Caco-2 (cell line): ENCODE results near the gene TTI1. TPM values are rescaled to one million over a fixed set of nuclear protein-coding genes. Genes with fewer than 3 reads are reported as not detected.
A peak's percentile ranks its signal among the peaks of the same experiment; 100 is the strongest.

ENCODE experiments used
- BruUV-seq: library from RNA; stranded (reverse); fragments of 400-500 nt; replicated peaks from 2 replicates; lab custom pipeline; 2021; lab: Mats Ljungman, UMichigan
- CTCF ChIA-PET: fragments of 300-600 bp; sonication (Branson Sonifier 250); formaldehyde crosslinking; loops from one replicate; lab custom pipeline; 2022; ENCODE audit warnings: antibody characterized with exemption; lab: Charles Lee
- POLR2A ChIA-PET: fragments of 300-600 bp; sonication (Branson Sonifier 250); formaldehyde crosslinking; loops from one replicate; lab custom pipeline; 2022; ENCODE audit warnings: antibody characterized with exemption; lab: Charles Lee
- DNase-seq, 2 experiments: peaks; one replicate each; pipeline versions ENCODE4 v3.0.0 to v3.0.0-alpha.2; 2020 to 2022
- H3K27me3 ChIP-seq: replicated peaks from 2 replicates; pipeline ENCODE4 v1.6.0; 2011; ENCODE audit warnings: low read length; ENCODE audit not compliant: control insufficient read depth, insufficient read depth
- H3K36me3 ChIP-seq: 2 replicates; pipeline ENCODE4 v1.5.1; 2011; ENCODE audit warnings: low read length; ENCODE audit not compliant: control insufficient read depth, insufficient read depth
- H3K4me1 ChIP-seq: fragments of 250-450 bp; sonication (Bioruptor Pico); 2 replicates; pipeline ENCODE4 v1.5.1; 2020; ENCODE audit warnings: mild to moderate bottlenecking
- H3K4me3 ChIP-seq: 2 replicates; pipeline ENCODE4 v1.5.1; 2011; ENCODE audit warnings: low read depth, mild to moderate bottlenecking, control low read depth, low read length
- H3K9me3 ChIP-seq: fragments of 250-450 bp; sonication (Bioruptor Pico); 2 replicates; pipeline ENCODE4 v1.5.1; 2020; ENCODE audit warnings: mild to moderate bottlenecking, moderate library complexity
- H3K27ac Mint-ChIP-seq: one replicate; pipeline ENCODE4 v1.8.0; 2022; ENCODE audit warnings: mixed read lengths; ENCODE audit not compliant: unreplicated experiment
- H3K27me3 Mint-ChIP-seq: one replicate; pipeline ENCODE4 v1.8.0; 2022; ENCODE audit warnings: mixed read lengths; ENCODE audit not compliant: insufficient read depth, unreplicated experiment
- H3K36me3 Mint-ChIP-seq: one replicate; pipeline ENCODE4 v1.8.0; 2022; ENCODE audit warnings: mild to moderate bottlenecking, mixed read lengths; ENCODE audit not compliant: insufficient read depth, unreplicated experiment
- H3K4me1 Mint-ChIP-seq: one replicate; pipeline ENCODE4 v1.8.0; 2022; ENCODE audit warnings: low read depth, mixed read lengths; ENCODE audit not compliant: unreplicated experiment
- H3K4me3 Mint-ChIP-seq: one replicate; pipeline ENCODE4 v1.8.0; 2022; ENCODE audit warnings: mild to moderate bottlenecking, moderate library complexity, mixed read lengths; ENCODE audit not compliant: unreplicated experiment
- H3K9me3 Mint-ChIP-seq: one replicate; pipeline ENCODE4 v1.8.0; 2022; ENCODE audit warnings: mixed read lengths; ENCODE audit not compliant: unreplicated experiment
- intact Hi-C: fragments of 100-400 bp; cut with micrococcal nuclease; formaldehyde crosslinking; loops from one replicate; pipeline ENCODE4 v1.10.0; 2022; ENCODE audit not compliant: unreplicated experiment
- total RNA-seq: library from RNA; stranded (reverse); gene quantifications from 2 replicates; pipeline ENCODE4 v1.2.3, GENCODE V29; 2022
- TF ChIP-seq, protein P1 (sequence below), 2 experiments: fragments of 200-600 bp in 1 of 2; IDR thresholded peaks; 1 replicate in 1 of 2; 2 replicates in 1 of 2; pipeline versions ENCODE4 v1.5.1 to v1.8.0; 2011 to 2022; ENCODE audit warnings: antibody characterized with exemption in 1 of 2, control low read depth in 1 of 2, inconsistent platforms in 1 of 2, low read depth in 1 of 2, low read length in 1 of 2, mild to moderate bottlenecking in 1 of 2, moderate library complexity in 1 of 2; ENCODE audit not compliant: insufficient read depth in 1 of 2, severe bottlenecking in 1 of 2, unreplicated experiment in 1 of 2

TTI1 gene
- total RNA-seq, 1 experiment from 2014 or later = 59.2 TPM

- POLR2A ChIA-PET = interaction anchor here (0.6 kb wide), 1 partner anchor 32 kb away, joined by 6 read pairs; no protein-coding TSS in a partner anchor
- H3K27ac Mint-ChIP-seq = no peak overlapping the region
- DNase-seq = peak in 1 of 2 experiments; percentile 23
- H3K4me1 ChIP-seq = no peaks in the 10 kb centered on the region
- no peaks in the 10 kb centered on the region for H3K27me3 Mint-ChIP-seq
- CTCF ChIA-PET = no interaction called here
- no peaks in the 10 kb centered on the region for H3K9me3 ChIP-seq
- no peaks in the 10 kb centered on the region for H3K36me3 ChIP-seq
- intact Hi-C loops = no loop called here
- TF ChIP-seq, protein P1, sequence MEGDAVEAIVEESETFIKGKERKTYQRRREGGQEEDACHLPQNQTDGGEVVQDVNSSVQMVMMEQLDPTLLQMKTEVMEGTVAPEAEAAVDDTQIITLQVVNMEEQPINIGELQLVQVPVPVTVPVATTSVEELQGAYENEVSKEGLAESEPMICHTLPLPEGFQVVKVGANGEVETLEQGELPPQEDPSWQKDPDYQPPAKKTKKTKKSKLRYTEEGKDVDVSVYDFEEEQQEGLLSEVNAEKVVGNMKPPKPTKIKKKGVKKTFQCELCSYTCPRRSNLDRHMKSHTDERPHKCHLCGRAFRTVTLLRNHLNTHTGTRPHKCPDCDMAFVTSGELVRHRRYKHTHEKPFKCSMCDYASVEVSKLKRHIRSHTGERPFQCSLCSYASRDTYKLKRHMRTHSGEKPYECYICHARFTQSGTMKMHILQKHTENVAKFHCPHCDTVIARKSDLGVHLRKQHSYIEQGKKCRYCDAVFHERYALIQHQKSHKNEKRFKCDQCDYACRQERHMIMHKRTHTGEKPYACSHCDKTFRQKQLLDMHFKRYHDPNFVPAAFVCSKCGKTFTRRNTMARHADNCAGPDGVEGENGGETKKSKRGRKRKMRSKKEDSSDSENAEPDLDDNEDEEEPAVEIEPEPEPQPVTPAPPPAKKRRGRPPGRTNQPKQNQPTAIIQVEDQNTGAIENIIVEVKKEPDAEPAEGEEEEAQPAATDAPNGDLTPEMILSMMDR (IDR thresholded peaks at IDR 0.05; ENCODE audit: insufficient read depth in 1 of 2, low read depth in 1 of 2, low read length in 1 of 2, severe bottlenecking in 1 of 2, unreplicated experiment in 1 of 2) = no peak
- no peaks in the 10 kb centered on the region for H3K27me3 ChIP-seq
- no TSS peak for BruUV-seq
- H3K4me3 ChIP-seq = no peak overlapping the region
- no peaks in the 10 kb centered on the region for H3K9me3 Mint-ChIP-seq
- no peaks in the 10 kb centered on the region for H3K4me1 Mint-ChIP-seq
- no peak overlapping the region for H3K4me3 Mint-ChIP-seq
- H3K36me3 Mint-ChIP-seq = peaks cover 17% of the 10 kb centered on the region
Measured at GRCh38 chr20:37977786-37978185, 55.5 kb downstream of the TTI1 start.

- Histone ChIP-seq H3K4me3 (no peak overlapping the region), H3K9me3 (no peaks in the 10 kb centered on the region), H3K36me3 (no peaks in the 10 kb centered on the region), H3K27me3 (no peaks in the 10 kb centered on the region), H3K4me1 (no peaks in the 10 kb centered on the region)
- H3K9me3 Mint-ChIP-seq = no peaks in the 10 kb centered on the region
- TF ChIP-seq, protein P1 (IDR thresholded peaks at IDR 0.05; ENCODE audit: insufficient read depth in 1 of 2, low read depth in 1 of 2, low read length in 1 of 2, severe bottlenecking in 1 of 2, unreplicated experiment in 1 of 2) = no peak
- BruUV-seq = no TSS peak
- H3K27me3 Mint-ChIP-seq = no peaks in the 10 kb centered on the region
- peak in 1 of 2 experiments; percentile 32 for DNase-seq
- POLR2A ChIA-PET = no interaction called here
- intact Hi-C loops = no loop called here
- H3K36me3 Mint-ChIP-seq = peaks cover 12% of the 10 kb centered on the region
- CTCF ChIA-PET = no interaction called here
- H3K4me3 Mint-ChIP-seq = no peak overlapping the region
- H3K4me1 Mint-ChIP-seq = no peaks in the 10 kb centered on the region
- no peak overlapping the region for H3K27ac Mint-ChIP-seq
Measured at GRCh38 chr20:37977338-37977737, 55.9 kb downstream of the TTI1 start.

DNA sequence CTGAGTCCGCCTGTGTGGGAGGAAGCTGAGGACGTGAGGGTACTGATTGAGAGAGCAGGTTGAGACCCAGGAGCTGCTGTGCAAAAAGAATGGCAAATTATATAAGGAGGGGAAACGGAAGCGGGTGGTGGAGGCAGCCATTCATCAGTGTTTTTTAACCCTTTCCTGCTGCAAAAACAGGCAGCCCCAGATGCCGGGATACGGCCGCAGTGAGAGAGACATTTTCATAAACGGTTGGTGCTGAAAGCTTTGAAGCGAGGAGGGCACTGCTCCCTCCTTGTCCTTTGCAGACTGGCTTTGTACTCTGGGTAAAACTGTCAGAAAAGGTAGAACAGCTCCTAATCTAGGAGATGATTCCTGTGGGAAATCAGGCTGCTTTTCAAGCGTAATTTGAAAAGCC is 56.4 kb downstream of the TTI1 start:
- no TSS peak for BruUV-seq
- POLR2A ChIA-PET = no interaction called here
- Mint-ChIP-seq H3K4me3 (no peak overlapping the region), H3K27ac (no peak overlapping the region), H3K27me3 (no peaks in the 10 kb centered on the region), H3K36me3 (peaks cover 8% of the 10 kb centered on the region), H3K4me1 (no peaks in the 10 kb centered on the region), H3K9me3 (no peaks in the 10 kb centered on the region)
- Histone ChIP-seq H3K27me3 (no peaks in the 10 kb centered on the region), H3K4me3 (no peak overlapping the region), H3K9me3 (no peaks in the 10 kb centered on the region), H3K36me3 (no peaks in the 10 kb centered on the region), H3K4me1 (no peaks in the 10 kb centered on the region)
- CTCF ChIA-PET = no interaction called here
- no peak for DNase-seq
- intact Hi-C loops = no loop called here
- TF ChIP-seq, protein P1 (IDR thresholded peaks at IDR 0.05; ENCODE audit: insufficient read depth in 1 of 2, low read depth in 1 of 2, low read length in 1 of 2, severe bottlenecking in 1 of 2, unreplicated experiment in 1 of 2) = no peak
